GM23248 (cell line): ENCODE measurements around the gene MINDY1. TPM values are rescaled to one million over a fixed set of nuclear protein-coding genes. Genes with fewer than 3 reads are reported as not detected.

Source experiments
- DNase-seq: peaks from one replicate; pipeline ENCODE4 v3.0.0-alpha.2; 2015
- H2AFZ ChIP-seq: fragments of 200-600 bp; sonication (generic); 2 replicates; pipeline ENCODE4 v1.6.1; 2016; ENCODE audit warnings: antibody characterized with exemption
- H3F3A ChIP-seq: fragments of 200-600 bp; sonication (generic); 2 replicates; pipeline ENCODE4 v1.6.1; 2016; ENCODE audit warnings: mild to moderate bottlenecking, antibody characterized with exemption, mixed run types; ENCODE audit not compliant: insufficient read depth
- H3K27ac ChIP-seq: fragments of 200-600 bp; sonication (generic); 2 replicates; pipeline ENCODE4 v1.5.1; 2016; ENCODE audit warnings: mild to moderate bottlenecking
- H3K27me3 ChIP-seq: fragments of 200-600 bp; sonication (generic); replicated peaks from 2 replicates; pipeline ENCODE4 v1.6.1; 2016; ENCODE audit warnings: mild to moderate bottlenecking; ENCODE audit not compliant: insufficient read depth
- H3K36me3 ChIP-seq: fragments of 200-600 bp; sonication (generic); 2 replicates; pipeline ENCODE4 v1.6.1; 2016; ENCODE audit warnings: low read depth, mild to moderate bottlenecking
- H3K4me1 ChIP-seq: fragments of 200-600 bp; sonication (generic); 2 replicates; pipeline ENCODE4 v1.6.1; 2016; ENCODE audit warnings: mild to moderate bottlenecking; ENCODE audit not compliant: insufficient read depth
- H3K4me2 ChIP-seq: fragments of 200-600 bp; sonication (generic); one replicate; pipeline ENCODE4 v1.6.1; 2016; ENCODE audit warnings: mild to moderate bottlenecking; ENCODE audit not compliant: unreplicated experiment
- H3K4me3 ChIP-seq: fragments of 200-600 bp; sonication (generic); 2 replicates; pipeline ENCODE4 v1.5.1; 2016; ENCODE audit warnings: mild to moderate bottlenecking
- H3K79me2 ChIP-seq: fragments of 200-600 bp; sonication (generic); 2 replicates; pipeline ENCODE4 v1.6.1; 2016; ENCODE audit warnings: mild to moderate bottlenecking; ENCODE audit not compliant: insufficient read depth
- H3K9ac ChIP-seq: fragments of 200-600 bp; sonication (generic); 2 replicates; pipeline ENCODE4 v1.6.1; 2016; ENCODE audit warnings: mild to moderate bottlenecking
- H3K9me2 ChIP-seq: fragments of 200-600 bp; sonication (generic); 2 replicates; pipeline ENCODE4 v1.6.1; 2016; ENCODE audit warnings: mixed run types, mild to moderate bottlenecking, moderate library complexity; ENCODE audit not compliant: insufficient read depth
- H3K9me3 ChIP-seq: fragments of 200-600 bp; sonication (generic); one replicate; pipeline ENCODE4 v1.6.1; 2017; ENCODE audit warnings: low read depth
- H4K20me1 ChIP-seq: fragments of 200-600 bp; sonication (generic); 2 replicates; pipeline ENCODE4 v1.6.0; 2016; ENCODE audit not compliant: insufficient read depth
- EZH2 ChIP-seq: fragments of 200-600 bp; sonication (generic); IDR thresholded peaks from 2 replicates; pipeline ENCODE4 v1.6.1; 2018; ENCODE audit warnings: antibody characterized with exemption, mild to moderate bottlenecking; ENCODE audit not compliant: insufficient read depth, poor library complexity, severe bottlenecking
- EZH2phosphoT487 ChIP-seq: fragments of 200-600 bp; sonication (generic); IDR thresholded peaks from 2 replicates; pipeline ENCODE4 v1.6.1; 2018; ENCODE audit warnings: antibody characterized with exemption, moderate library complexity, mild to moderate bottlenecking, low read depth; ENCODE audit not compliant: insufficient read depth
- WGBS, 2 experiments: methylation state at CpG; one replicate each; pipeline ENCODE4 v1.1.6; 2015 to 2017; ENCODE audit warnings: low lambda C conversion rate in 2 of 2, low coverage in 1 of 2; ENCODE audit errors: missing lambda C conversion rate in 2 of 2; 5-methylcytosine and 5-hydroxymethylcytosine counted together
- in situ Hi-C: fragments of 300-500 bp; cut with MboI; formaldehyde crosslinking; loops from 2 replicates; pipeline ENCODE4 v1.15.0; 2020
- polyA plus RNA-seq: library from polyadenylated mRNA; unstranded; fragments of >200 nt; fragmentation: Nextera tagmentation; extraction: Ambion mirVana; gene quantifications from 2 replicates; pipeline ENCODE4 v1.2.1, GENCODE V29; 2016
- total RNA-seq: library from RNA; depleted of rRNA; stranded (reverse); fragments of >200 nt; shearing (Covaris generic); gene quantifications from 2 replicates; pipeline ENCODE4 v1.2.3, GENCODE V29; 2014

Gene MINDY1
- total and polyA plus RNA-seq, 2 experiments from 2014 or later: 4.6 to 9.1 TPM

GRCh38 chr1:151037032-151037431 is 30.3 kb upstream of the MINDY1 start:
- no peak overlapping the region for H3K4me3 ChIP-seq
- in situ Hi-C loops: no loop called here

GRCh38 chr1:151036356-151036755 is 29.7 kb upstream of the MINDY1 start, which contains the start of gene BNIPL:
Gene BNIPL, plus strand, starts transcription at chr1:151036586. Its CDS starts 140 bp downstream, at chr1:151036726.
- Histone ChIP-seq H3K9me3 (no peaks in the 10 kb centered on the region), H3K9me2 (no peaks in the 10 kb centered on the region), H3K4me2 (no peak within 1 kb of the TSS), H3K9ac (no peak within 1 kb of the TSS), H3K36me3 (peaks cover 6% of the 10 kb centered on the region; the same call in 1 of the 2 replicates), H3K4me1 (no peaks in the 10 kb centered on the region), H3F3A (no peaks in the 10 kb centered on the region), H2AFZ (no peak within 1 kb of the TSS), H3K27me3 (no peaks in the 10 kb centered on the region), H3K79me2 (no peaks in the 10 kb centered on the region), H4K20me1 (no peaks in the 10 kb centered on the region), H3K4me3 (no peak within 1 kb of the TSS), H3K27ac (no peak within 1 kb of the TSS)
- no peak for DNase-seq
- in situ Hi-C loops: no loop called here
- TF ChIP-seq EZH2phosphoT487: no peak
- TF ChIP-seq EZH2: no peak
- WGBS, 2 experiments: 48 to 51% methylated on average over 2 of the region's 2 CpGs

More at GRCh38 chr1:151037032-151037431, 30.3 kb upstream of the MINDY1 start:
- DNase-seq: no peak
- H3K9me2 ChIP-seq: no peaks in the 10 kb centered on the region
- TF ChIP-seq EZH2phosphoT487 (no peak), EZH2 (no peak)
- no peaks in the 10 kb centered on the region for H3K9me3 ChIP-seq
- H4K20me1 ChIP-seq: no peaks in the 10 kb centered on the region
- no peak overlapping the region for H2AFZ ChIP-seq
- H3K27me3 ChIP-seq: no peaks in the 10 kb centered on the region
- 84 to 92% methylated on average over 6 of the region's 6 CpGs for WGBS, 2 experiments
- H3K27ac ChIP-seq: no peak overlapping the region
- no peaks in the 10 kb centered on the region for H3F3A ChIP-seq
- no peaks in the 10 kb centered on the region for H3K4me1 ChIP-seq
- no peak overlapping the region for H3K4me2 ChIP-seq
- H3K79me2 ChIP-seq: no peaks in the 10 kb centered on the region
- no peak overlapping the region for H3K9ac ChIP-seq
- H3K36me3 ChIP-seq: peaks cover 6% of the 10 kb centered on the region; the same call in 1 of the 2 replicates

GRCh38 chr1:151035167-151035566 is 28.5 kb upstream of the MINDY1 start:
- no peaks in the 10 kb centered on the region for H3K79me2 ChIP-seq
- H3K4me2 ChIP-seq: no peak overlapping the region
- H3K9me2 ChIP-seq: no peaks in the 10 kb centered on the region
- WGBS, 2 experiments: 97 to 100% methylated on average over 3 of the region's 3 CpGs
- no peak overlapping the region for H3K4me3 ChIP-seq
- H3F3A ChIP-seq: no peaks in the 10 kb centered on the region
- peaks cover 6% of the 10 kb centered on the region; the same call in 1 of the 2 replicates for H3K36me3 ChIP-seq
- H3K9me3 ChIP-seq: no peaks in the 10 kb centered on the region
- in situ Hi-C loops: no loop called here
- no peak overlapping the region for H2AFZ ChIP-seq
- no peaks in the 10 kb centered on the region for H4K20me1 ChIP-seq
- H3K4me1 ChIP-seq: no peaks in the 10 kb centered on the region
- H3K27me3 ChIP-seq: no peaks in the 10 kb centered on the region
- no peak overlapping the region for H3K27ac ChIP-seq
- H3K9ac ChIP-seq: no peak overlapping the region
- TF ChIP-seq EZH2phosphoT487 (no peak), EZH2 (no peak)
- DNase-seq: no peak

- H3K4me3 ChIP-seq: no peak overlapping the region
- H2AFZ ChIP-seq: no peak overlapping the region
- H3F3A ChIP-seq: no peaks in the 10 kb centered on the region
- no peak overlapping the region for H3K27ac ChIP-seq
- no peaks in the 10 kb centered on the region for H3K4me1 ChIP-seq
- WGBS, 2 experiments: 99 to 100% methylated on average over 8 of the region's 8 CpGs
- no peaks in the 10 kb centered on the region for H3K9me2 ChIP-seq
- DNase-seq: no peak
- H3K79me2 ChIP-seq: no peaks in the 10 kb centered on the region
- no peaks in the 10 kb centered on the region for H4K20me1 ChIP-seq
- in situ Hi-C loops: no loop called here
- TF ChIP-seq EZH2 (no peak), EZH2phosphoT487 (no peak)
- H3K36me3 ChIP-seq: peaks cover 10% of the 10 kb centered on the region; the same call in 1 of the 2 replicates
- no peak overlapping the region for H3K4me2 ChIP-seq
- no peaks in the 10 kb centered on the region for H3K9me3 ChIP-seq
- no peak overlapping the region for H3K9ac ChIP-seq
- H3K27me3 ChIP-seq: no peaks in the 10 kb centered on the region
These were observed 25.5 kb upstream of the MINDY1 start for GRCh38 chr1:151032164-151032563.

GRCh38 chr1:151026460-151026859 is 19.8 kb upstream of the MINDY1 start:
- H3K27ac ChIP-seq: no peak overlapping the region
- no peak overlapping the region for H2AFZ ChIP-seq
- in situ Hi-C loops: no loop called here

More at GRCh38 chr1:151026460-151026859, 19.8 kb upstream of the MINDY1 start:
- H3K9me2 ChIP-seq: no peaks in the 10 kb centered on the region
- no peak overlapping the region for H3K4me2 ChIP-seq
- no peak for DNase-seq
- H3K36me3 ChIP-seq: peaks cover 6% of the 10 kb centered on the region; the same call in 1 of the 2 replicates
- no peaks in the 10 kb centered on the region for H3K79me2 ChIP-seq
- TF ChIP-seq EZH2phosphoT487 (no peak), EZH2 (no peak)
- no peak overlapping the region for H3K4me3 ChIP-seq
- no peaks in the 10 kb centered on the region for H3K27me3 ChIP-seq
- no peak overlapping the region for H3K9ac ChIP-seq
- no peaks in the 10 kb centered on the region for H4K20me1 ChIP-seq
- no peaks in the 10 kb centered on the region for H3F3A ChIP-seq
- H3K4me1 ChIP-seq: no peaks in the 10 kb centered on the region
- H3K9me3 ChIP-seq: no peaks in the 10 kb centered on the region
